ENCODE data around the gene ZBTB48. TPM values are rescaled to one million over a fixed set of nuclear protein-coding genes. Genes with fewer than 3 reads are reported as not detected.

Gene ZBTB48
- total and polyA plus RNA-seq, 2 donors (not counting 1 experiment from before 2014, with no cell fraction given): 5.7 to 16.0 TPM

GRCh38 chr1:6628971-6629479 lies 49.2 kb downstream of the ZBTB48 start:
- Histone ChIP-seq H3K4me2 (ENCODE audit: extremely low read depth, insufficient read depth, low read length) (no peak overlapping the region), H3K4me1 (ENCODE audit: control insufficient read depth, extremely low read depth, insufficient read depth, low read length) (no peaks in the 10 kb centered on the region), H3K9ac (ENCODE audit: insufficient read depth, low read length) (no peak overlapping the region), H2AFZ (ENCODE audit: low read length) (no peak overlapping the region), H3K36me3 (ENCODE audit: control insufficient read depth, insufficient read depth, low read length) (peaks cover 26% of the 10 kb centered on the region), H3K27ac (ENCODE audit: insufficient read depth, low read length) (no peak overlapping the region), H3K4me3 (replicated peaks in 1 of 4; ENCODE audit: control extremely low read depth in 1 of 4, insufficient read depth in 1 of 4, low read depth in 3 of 4, low read length in 4 of 4) (no peak overlapping the region), H4K20me1 (ENCODE audit: control insufficient read depth, extremely low read depth, insufficient read depth, low read length) (no peaks in the 10 kb centered on the region), H3K27me3 (ENCODE audit: control insufficient read depth, insufficient read depth, low read length) (no peaks in the 10 kb centered on the region), H3K79me2 (ENCODE audit: control insufficient read depth, insufficient read depth, low read length) (peaks cover 29% of the 10 kb centered on the region), H3K9me3 (ENCODE audit: control insufficient read depth, insufficient read depth, low read depth, low read length) (no peaks in the 10 kb centered on the region)
- TF ChIP-seq EZH2 (IDR thresholded peaks at IDR 0.05; ENCODE audit: low read length, missing control alignments) (no peak), CTCF (conservative IDR thresholded peaks at IDR 0.05 in 1 of 2, IDR thresholded peaks at IDR 0.05 in 1 of 2; ENCODE audit: low read depth in 1 of 2, low read length in 2 of 2) (no peak)
- no peak for DNase-seq (ENCODE audit: low read depth in 2 of 2)

- H2AFZ ChIP-seq (ENCODE audit: low read length): no peak overlapping the region
- peaks cover 32% of the 10 kb centered on the region for H3K36me3 ChIP-seq (ENCODE audit: control insufficient read depth, insufficient read depth, low read length)
- no peaks in the 10 kb centered on the region for H3K4me1 ChIP-seq (ENCODE audit: control insufficient read depth, extremely low read depth, insufficient read depth, low read length)
- H3K27ac ChIP-seq (ENCODE audit: insufficient read depth, low read length): no peak overlapping the region
- H4K20me1 ChIP-seq (ENCODE audit: control insufficient read depth, extremely low read depth, insufficient read depth, low read length): no peaks in the 10 kb centered on the region
- no peaks in the 10 kb centered on the region for H3K9me3 ChIP-seq (ENCODE audit: control insufficient read depth, insufficient read depth, low read depth, low read length)
- H3K79me2 ChIP-seq (ENCODE audit: control insufficient read depth, insufficient read depth, low read length): peaks cover 29% of the 10 kb centered on the region
- TF ChIP-seq EZH2 (IDR thresholded peaks at IDR 0.05; ENCODE audit: low read length, missing control alignments) (no peak), CTCF (conservative IDR thresholded peaks at IDR 0.05 in 1 of 2, IDR thresholded peaks at IDR 0.05 in 1 of 2; ENCODE audit: low read depth in 1 of 2, low read length in 2 of 2) (no peak)
- H3K9ac ChIP-seq (ENCODE audit: insufficient read depth, low read length): no peak overlapping the region
- H3K4me3 ChIP-seq (replicated peaks in 1 of 4; ENCODE audit: control extremely low read depth in 1 of 4, insufficient read depth in 1 of 4, low read depth in 3 of 4, low read length in 4 of 4): no peak overlapping the region
- no peaks in the 10 kb centered on the region for H3K27me3 ChIP-seq (ENCODE audit: control insufficient read depth, insufficient read depth, low read length)
- no peak overlapping the region for H3K4me2 ChIP-seq (ENCODE audit: extremely low read depth, insufficient read depth, low read length)
- no peak for DNase-seq (ENCODE audit: low read depth in 2 of 2)
These were observed 50.2 kb downstream of the ZBTB48 start for GRCh38 chr1:6630027-6630426.

- H3K4me1 ChIP-seq (ENCODE audit: control insufficient read depth, extremely low read depth, insufficient read depth, low read length): no peaks in the 10 kb centered on the region
- no peaks in the 10 kb centered on the region for H4K20me1 ChIP-seq (ENCODE audit: control insufficient read depth, extremely low read depth, insufficient read depth, low read length)
- H3K4me3 ChIP-seq (replicated peaks in 1 of 4; ENCODE audit: control extremely low read depth in 1 of 4, insufficient read depth in 1 of 4, low read depth in 3 of 4, low read length in 4 of 4): no peak overlapping the region
- no peak overlapping the region for H3K4me2 ChIP-seq (ENCODE audit: extremely low read depth, insufficient read depth, low read length)
- no peak overlapping the region for H3K27ac ChIP-seq (ENCODE audit: insufficient read depth, low read length)
- H3K79me2 ChIP-seq (ENCODE audit: control insufficient read depth, insufficient read depth, low read length): peaks cover 22% of the 10 kb centered on the region
- H3K9me3 ChIP-seq (ENCODE audit: control insufficient read depth, insufficient read depth, low read depth, low read length): no peaks in the 10 kb centered on the region
- H3K9ac ChIP-seq (ENCODE audit: insufficient read depth, low read length): no peak overlapping the region
- peaks cover 34% of the 10 kb centered on the region for H3K36me3 ChIP-seq (ENCODE audit: control insufficient read depth, insufficient read depth, low read length)
- H3K27me3 ChIP-seq (ENCODE audit: control insufficient read depth, insufficient read depth, low read length): no peaks in the 10 kb centered on the region
- no peak for TF ChIP-seq CTCF (conservative IDR thresholded peaks at IDR 0.05 in 1 of 2, IDR thresholded peaks at IDR 0.05 in 1 of 2; ENCODE audit: low read depth in 1 of 2, low read length in 2 of 2)
- no peak for TF ChIP-seq EZH2 (IDR thresholded peaks at IDR 0.05; ENCODE audit: low read length, missing control alignments)
- DNase-seq (ENCODE audit: low read depth in 2 of 2): no peak
- no peak overlapping the region for H2AFZ ChIP-seq (ENCODE audit: low read length)
These were observed 51.3 kb downstream of the ZBTB48 start for GRCh38 chr1:6631058-6631457.

Measured in fibroblast of lung (primary cell).